H1 (cell line): ENCODE data around the gene KCNMA1. TPM values are rescaled to one million over a fixed set of nuclear protein-coding genes. Genes with fewer than 3 reads are reported as not detected.

Experiments used
- CTCF ChIA-PET: fragments of 300-600 bp; sonication (Branson Sonifier 250); formaldehyde crosslinking; loops from one replicate; lab custom pipeline; 2021; ENCODE audit not compliant: partially characterized antibody; lab: Charles Lee
- POLR2A ChIA-PET: fragments of 300-600 bp; sonication (Branson Sonifier 250); formaldehyde crosslinking; loops from one replicate; lab custom pipeline; 2021; ENCODE audit warnings: inconsistent platforms; ENCODE audit not compliant: partially characterized antibody; lab: Charles Lee
- DNase-seq, 2 experiments: peaks; one replicate each; pipeline versions ENCODE4 v3.0.0 to v3.0.0-alpha.2; 2010 to 2022; ENCODE audit warnings: low spot score in 2 of 2, low read depth in 1 of 2, mixed read lengths in 1 of 2
- FAIRE-seq: peaks from 2 replicates; lab custom pipeline; 2011; peaks lifted over from hg19 to GRCh38; lab: Jason Lieb, UNC
- H2AFZ ChIP-seq: 2 replicates; pipeline ENCODE4 v1.8.1; 2012; ENCODE audit warnings: low read length, inconsistent platforms
- H2AK5ac ChIP-seq: 2 replicates; pipeline ENCODE4 v1.6.1; 2013; ENCODE audit warnings: low read depth, low read length
- H2BK120ac ChIP-seq: replicated peaks from 2 replicates; pipeline ENCODE3; 2013; ENCODE audit warnings: low read depth, low read length, inconsistent platforms
- H2BK12ac ChIP-seq: 2 replicates; pipeline ENCODE4 v1.6.1; 2013; ENCODE audit warnings: low read depth, low read length
- H2BK15ac ChIP-seq: 2 replicates; pipeline ENCODE4 v1.6.1; 2013; ENCODE audit warnings: low read length
- H2BK20ac ChIP-seq: 2 replicates; pipeline ENCODE4 v1.6.1; 2013; ENCODE audit warnings: low read length
- H2BK5ac ChIP-seq: 2 replicates; pipeline ENCODE4 v1.6.1; 2013; ENCODE audit warnings: low read depth, low read length
- H3K14ac ChIP-seq: 2 replicates; pipeline ENCODE4 v1.6.1; 2013; ENCODE audit warnings: inconsistent platforms; ENCODE audit not compliant: insufficient read length
- H3K18ac ChIP-seq: 2 replicates; pipeline ENCODE4 v1.6.1; 2013; ENCODE audit warnings: low read length; ENCODE audit errors: extremely low read depth
- H3K23ac ChIP-seq: 2 replicates; pipeline ENCODE4 v1.6.1; 2013; ENCODE audit warnings: inconsistent platforms; ENCODE audit not compliant: insufficient read length
- H3K23me2 ChIP-seq: 2 replicates; pipeline ENCODE4 v1.6.1; 2013; ENCODE audit warnings: low read depth, low read length
- H3K27ac ChIP-seq: 2 replicates; pipeline ENCODE4 v1.6.1; 2011; ENCODE audit warnings: low read depth, low read length, inconsistent platforms
- H3K27me3 ChIP-seq, 4 experiments: replicated peaks in 1 of 4; 1 replicate in 1 of 4; 2 replicates in 3 of 4; pipeline versions ENCODE4 v1.6.1 to v1.8.1; 2011 to 2013; ENCODE audit warnings: low read length in 3 of 4, mild to moderate bottlenecking in 3 of 4, inconsistent platforms in 2 of 4, mixed read lengths in 2 of 4, moderate library complexity in 1 of 4; ENCODE audit not compliant: control insufficient read depth in 3 of 4, insufficient read depth in 3 of 4; ENCODE audit errors: extremely low read depth in 1 of 4
- H3K36me3 ChIP-seq, 4 experiments: 2 replicates each; pipeline versions ENCODE4 v1.6.1 to v1.8.1; 2011 to 2013; ENCODE audit warnings: mild to moderate bottlenecking in 4 of 4, low read length in 3 of 4, moderate library complexity in 2 of 4, control low read depth in 1 of 4, inconsistent platforms in 1 of 4; ENCODE audit not compliant: insufficient read depth in 4 of 4, control insufficient read depth in 2 of 4
- H3K4ac ChIP-seq: replicated peaks from 2 replicates; pipeline ENCODE3; 2013; ENCODE audit warnings: low read length, low read depth, mixed read lengths, inconsistent platforms; ENCODE audit not compliant: insufficient read length
- H3K4me1 ChIP-seq, 4 experiments: replicated peaks in 1 of 4; 1 replicate in 1 of 4; 2 replicates in 3 of 4; pipeline versions ENCODE4 v1.6.1 to v1.8.1; 2011 to 2013; ENCODE audit warnings: low read length in 3 of 4, inconsistent platforms in 2 of 4, mixed read lengths in 1 of 4; ENCODE audit not compliant: insufficient read depth in 4 of 4, control insufficient read depth in 3 of 4
- H3K4me2 ChIP-seq, 2 experiments: 2 replicates each; pipeline versions ENCODE4 v1.6.1 to v1.8.1; 2011 to 2013; ENCODE audit warnings: low read depth in 2 of 2, low read length in 2 of 2, control low read depth in 1 of 2, inconsistent platforms in 1 of 2, mild to moderate bottlenecking in 1 of 2; ENCODE audit not compliant: insufficient read depth in 1 of 2
- H3K4me3 ChIP-seq, 4 experiments: fragments of 200-600, 300-600 bp in 1 of 4; sonication (generic), shearing (Covaris generic), sonication (Bioruptor Twin) in 1 of 4; 2 replicates each; pipeline versions ENCODE4 v1.5.1 to v1.8.1; 2011 to 2016; ENCODE audit warnings: low read length in 4 of 4, low read depth in 3 of 4, control low read depth in 2 of 4, inconsistent platforms in 2 of 4, mild to moderate bottlenecking in 2 of 4, mixed read lengths in 1 of 4, moderate library complexity in 1 of 4; ENCODE audit not compliant: insufficient read depth in 2 of 4; ENCODE audit errors: extremely low read depth in 1 of 4
- H3K56ac ChIP-seq: replicated peaks from 2 replicates; pipeline ENCODE3; 2013; ENCODE audit warnings: low read depth, mild to moderate bottlenecking, mixed read lengths, low read length, inconsistent platforms; ENCODE audit not compliant: insufficient read length
- H3K79me1 ChIP-seq: 2 replicates; pipeline ENCODE4 v1.6.1; 2013; ENCODE audit warnings: low read depth, low read length, control low read depth
- H3K79me2 ChIP-seq, 2 experiments: 2 replicates each; pipeline versions ENCODE4 v1.6.1 to v1.8.1; 2012 to 2013; ENCODE audit warnings: low read length in 2 of 2, mild to moderate bottlenecking in 2 of 2, inconsistent platforms in 1 of 2; ENCODE audit not compliant: insufficient read depth in 2 of 2, control insufficient read depth in 1 of 2
- H3K9ac ChIP-seq, 4 experiments: replicated peaks in 1 of 4; 1 replicate in 1 of 4; 2 replicates in 3 of 4; pipeline versions ENCODE4 v1.6.1 to v1.8.1; 2011 to 2013; ENCODE audit warnings: low read depth in 3 of 4, low read length in 3 of 4, control low read depth in 2 of 4, mild to moderate bottlenecking in 2 of 4, moderate library complexity in 2 of 4, inconsistent platforms in 1 of 4; ENCODE audit errors: extremely low read depth in 1 of 4
- H3K9me3 ChIP-seq, 2 experiments: 2 replicates each; pipeline versions ENCODE4 v1.6.1 to v1.8.1; 2012 to 2013; ENCODE audit warnings: mild to moderate bottlenecking in 2 of 2, moderate library complexity in 2 of 2, control low read depth in 1 of 2, inconsistent platforms in 1 of 2, low read depth in 1 of 2, low read length in 1 of 2, mixed read lengths in 1 of 2; ENCODE audit not compliant: insufficient read depth in 2 of 2
- H4K20me1 ChIP-seq, 2 experiments: replicated peaks in 1 of 2; 2 replicates each; pipeline versions ENCODE3 to v1.8.1; 2011 to 2013; ENCODE audit warnings: inconsistent platforms in 2 of 2, low read length in 2 of 2, mild to moderate bottlenecking in 1 of 2; ENCODE audit not compliant: insufficient read depth in 2 of 2, control insufficient read depth in 1 of 2
- H4K5ac ChIP-seq: 2 replicates; pipeline ENCODE4 v1.6.1; 2013; ENCODE audit warnings: low read length, low read depth, mixed read lengths, inconsistent platforms; ENCODE audit not compliant: insufficient read length
- H4K8ac ChIP-seq: 2 replicates; pipeline ENCODE4 v1.8.0; 2013; ENCODE audit warnings: mild to moderate bottlenecking, moderate library complexity, low read length, inconsistent platforms; ENCODE audit not compliant: insufficient read depth; ENCODE audit errors: extremely low read depth
- H4K91ac ChIP-seq: replicated peaks from 2 replicates; pipeline ENCODE3; 2013; ENCODE audit warnings: low read length, mixed read lengths, inconsistent platforms; ENCODE audit not compliant: insufficient read length
- MAFK ChIP-seq: IDR thresholded peaks from 2 replicates; pipeline ENCODE4 v1.6.1; 2012; ENCODE audit warnings: low read depth, mild to moderate bottlenecking, improper control_type of control experiment, low read length
- RAD21 ChIP-seq, 2 experiments: IDR thresholded peaks in 1 of 2; conservative IDR thresholded peaks in 1 of 2; 2 replicates each; pipeline ENCODE4 v1.6.1; 2011; ENCODE audit warnings: low read depth in 2 of 2, low read length in 2 of 2, improper control_type of control experiment in 1 of 2, inconsistent platforms in 1 of 2, mild to moderate bottlenecking in 1 of 2, moderate library complexity in 1 of 2
- WGBS, 2 experiments: shearing (Covaris generic) in 1 of 2; methylation state at CpG; one replicate each; pipeline versions ENCODE4 v1.1.6 to v1.1.7; 2013 to 2015; ENCODE audit warnings: low lambda C conversion rate in 2 of 2, mixed read lengths in 2 of 2, inconsistent platforms in 1 of 2, low coverage in 1 of 2, missing lambda C conversion rate in 1 of 2; ENCODE audit not compliant: insufficient replicate concordance in 2 of 2, insufficient coverage in 1 of 2, insufficient read length in 1 of 2; ENCODE audit errors: extremely low coverage in 1 of 2, missing lambda C conversion rate in 1 of 2; 5-methylcytosine and 5-hydroxymethylcytosine counted together
- polyA plus RNA-seq, 7 experiments: library from polyadenylated mRNA; depleted of rRNA in 3 of 7; stranded (reverse) in 5 of 7; unstranded in 2 of 7; fragments of >200 nt in 5 of 7; fragments of 200-250 nt in 2 of 7; gene quantifications; 1 replicate in 5 of 7; 2 replicates in 1 of 7; 4 replicates in 1 of 7; pipeline versions ENCODE4 v1.2.1 to v1.2.3, GENCODE V29; 2011 to 2013; ENCODE audit warnings: missing spikeins in 2 of 7, mixed read lengths in 2 of 7
- total RNA-seq: library from RNA; stranded (reverse); fragmentation: NEBNext Ultra II Directional; extraction: Animal tissue kit (Norgen Biotek cat#: 25700); gene quantifications from 2 replicates; pipeline ENCODE4 v1.2.1, GENCODE V29; 2021
- TF ChIP-seq, protein P1 (sequence below), 3 experiments: IDR thresholded peaks; 1 replicate in 2 of 3; 2 replicates in 1 of 3; pipeline versions ENCODE4 v1.5.1 to v1.6.1; 2011; ENCODE audit warnings: low read length in 3 of 3, mild to moderate bottlenecking in 3 of 3, inconsistent platforms in 2 of 3, low read depth in 1 of 3, moderate library complexity in 1 of 3; ENCODE audit not compliant: insufficient read depth in 1 of 3; ENCODE audit errors: control extremely low read depth in 1 of 3

The KCNMA1 gene
- total and polyA plus RNA-seq, 2 of the 8 experiments (the other 6 are each of a cell fraction or from before 2014, with no cell fraction given) = 10.2 to 11.1 TPM

DNA sequence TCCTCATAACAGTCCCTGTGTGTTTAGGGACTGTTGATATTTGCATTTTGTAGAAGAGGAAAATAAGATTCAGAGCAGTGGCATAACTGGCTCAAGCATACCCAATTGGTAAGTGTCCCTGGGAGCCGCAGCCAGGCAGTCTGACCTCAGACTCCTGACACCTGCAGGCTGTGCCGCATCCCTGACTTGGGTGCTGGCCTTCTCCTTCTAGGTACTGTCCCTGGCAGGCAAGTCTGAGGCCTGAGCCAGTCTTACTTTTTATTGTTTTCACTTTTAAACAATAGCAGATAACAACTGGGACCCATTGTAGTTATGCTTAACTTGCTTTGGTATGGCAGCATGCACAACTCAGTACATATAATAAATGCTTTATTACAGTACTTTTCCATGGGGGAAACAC, 717.0 kb downstream of the KCNMA1 start:
- no peaks in the 10 kb centered on the region for H3K27me3 ChIP-seq
- H2BK12ac ChIP-seq = no peak overlapping the region
- no peak overlapping the region for H3K23ac ChIP-seq
- TF ChIP-seq MAFK (no peak), RAD21 (IDR thresholded peaks at IDR 0.05 in 1 of 2, conservative IDR thresholded peaks at IDR 0.05 in 1 of 2; ENCODE audit: low read depth in 2 of 2, low read length in 2 of 2) (0 out of 4 replicates have a peak, but pooled peaks of 1 of the 2 experiments have one; percentile 3)
- TF ChIP-seq, protein P1, sequence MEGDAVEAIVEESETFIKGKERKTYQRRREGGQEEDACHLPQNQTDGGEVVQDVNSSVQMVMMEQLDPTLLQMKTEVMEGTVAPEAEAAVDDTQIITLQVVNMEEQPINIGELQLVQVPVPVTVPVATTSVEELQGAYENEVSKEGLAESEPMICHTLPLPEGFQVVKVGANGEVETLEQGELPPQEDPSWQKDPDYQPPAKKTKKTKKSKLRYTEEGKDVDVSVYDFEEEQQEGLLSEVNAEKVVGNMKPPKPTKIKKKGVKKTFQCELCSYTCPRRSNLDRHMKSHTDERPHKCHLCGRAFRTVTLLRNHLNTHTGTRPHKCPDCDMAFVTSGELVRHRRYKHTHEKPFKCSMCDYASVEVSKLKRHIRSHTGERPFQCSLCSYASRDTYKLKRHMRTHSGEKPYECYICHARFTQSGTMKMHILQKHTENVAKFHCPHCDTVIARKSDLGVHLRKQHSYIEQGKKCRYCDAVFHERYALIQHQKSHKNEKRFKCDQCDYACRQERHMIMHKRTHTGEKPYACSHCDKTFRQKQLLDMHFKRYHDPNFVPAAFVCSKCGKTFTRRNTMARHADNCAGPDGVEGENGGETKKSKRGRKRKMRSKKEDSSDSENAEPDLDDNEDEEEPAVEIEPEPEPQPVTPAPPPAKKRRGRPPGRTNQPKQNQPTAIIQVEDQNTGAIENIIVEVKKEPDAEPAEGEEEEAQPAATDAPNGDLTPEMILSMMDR (IDR thresholded peaks at IDR 0.05; ENCODE audit: control extremely low read depth in 1 of 3, insufficient read depth in 1 of 3, low read depth in 1 of 3, low read length in 3 of 3) = peak in 2 of 3 experiments; percentile 7 to 10; a peak in 1 of 4 replicates
- no peak overlapping the region for H2BK15ac ChIP-seq
- no peaks in the 10 kb centered on the region for H3K9me3 ChIP-seq
- no peak overlapping the region for H3K56ac ChIP-seq
- no peak overlapping the region for H3K4ac ChIP-seq
- no peak overlapping the region for H2BK5ac ChIP-seq
- no peak overlapping the region for H2AFZ ChIP-seq
- no peak overlapping the region for H3K27ac ChIP-seq
- H3K9ac ChIP-seq = no peak overlapping the region
- H3K79me2 ChIP-seq = no peaks in the 10 kb centered on the region
- H3K36me3 ChIP-seq = no peaks in the 10 kb centered on the region
- DNase-seq (no peak), FAIRE-seq (no peak)
- ChIA-PET POLR2A (no interaction called here), CTCF (no interaction called here)
- no peak overlapping the region for H2AK5ac ChIP-seq
- no peak overlapping the region for H3K14ac ChIP-seq
- H3K4me2 ChIP-seq = no peak overlapping the region
- H3K23me2 ChIP-seq = no peaks in the 10 kb centered on the region
- H2BK20ac ChIP-seq = no peak overlapping the region
- no peak overlapping the region for H4K91ac ChIP-seq
- no peak overlapping the region for H2BK120ac ChIP-seq
- H4K20me1 ChIP-seq = no peaks in the 10 kb centered on the region
- WGBS, 2 experiments = 93% methylated on average over 2 of the region's 2 CpGs; no CpG with 5 or more reads in 1 of the 2 experiments
- H4K5ac ChIP-seq = no peak overlapping the region
- H3K79me1 ChIP-seq = no peaks in the 10 kb centered on the region
- no peak overlapping the region for H4K8ac ChIP-seq
- H3K4me1 ChIP-seq = peaks cover 0 to 6% (median 0%) of the 10 kb centered on the region in 4 experiments; a peak in 1 of 7 replicates
- no peak overlapping the region for H3K4me3 ChIP-seq
- H3K18ac ChIP-seq = no peak overlapping the region
